GM18507 (cell line): Measurements from ENCODE around the gene SH3GL3.

Experiments
- DNase-seq: peaks from one replicate; pipeline ENCODE4 v3.0.0; 2011; ENCODE audit warnings: low read depth; ENCODE audit not compliant: insufficient read length; ENCODE audit errors: extremely low spot score
- FAIRE-seq: peaks from 2 replicates; lab custom pipeline; 2011; peaks lifted over from hg19 to GRCh38; lab: Jason Lieb, UNC

The SH3GL3 gene

GRCh38 chr15:83446904-83447709, at the start of gene SH3GL3:
Gene SH3GL3 (plus strand): TSS chr15:83447341. CDS start chr15:83447534, 193 bp downstream.
- DNase-seq (no peak), FAIRE-seq (no peak)

- DNase-seq (no peak), FAIRE-seq (no peak)
Measured at GRCh38 chr15:83398626-83399025, 48.5 kb upstream of the SH3GL3 start.

GRCh38 chr15:83404121-83404520, 43.0 kb upstream of the SH3GL3 start:
- FAIRE-seq (no peak), DNase-seq (no peak)

- DNase-seq (no peak), FAIRE-seq (no peak)
Measured at GRCh38 chr15:83410532-83410931, 36.6 kb upstream of the SH3GL3 start.

GRCh38 chr15:83413054-83413719, 34.0 kb upstream of the SH3GL3 start:
- peak; percentile 12 for FAIRE-seq

GRCh38 chr15:83422081-83422480, 25.1 kb upstream of the SH3GL3 start:
- FAIRE-seq (no peak), DNase-seq (no peak)

More at GRCh38 chr15:83413054-83413719, 34.0 kb upstream of the SH3GL3 start:
- DNase-seq = no peak

- DNase-seq (no peak), FAIRE-seq (no peak)
Measured at GRCh38 chr15:83422541-83422940, 24.6 kb upstream of the SH3GL3 start.

- FAIRE-seq = no peak
- no peak for DNase-seq
Measured at GRCh38 chr15:83424101-83424500, 23.0 kb upstream of the SH3GL3 start.

- no peak for FAIRE-seq
- no peak for DNase-seq
Measured at GRCh38 chr15:83430441-83430840, 16.7 kb upstream of the SH3GL3 start.

GRCh38 chr15:83431521-83431920, 15.6 kb upstream of the SH3GL3 start:
- DNase-seq (no peak), FAIRE-seq (no peak)

- FAIRE-seq (no peak), DNase-seq (no peak)
Measured at GRCh38 chr15:83435202-83435601, 11.9 kb upstream of the SH3GL3 start.

GRCh38 chr15:83435782-83436181, 11.4 kb upstream of the SH3GL3 start:
- no peak for FAIRE-seq

GRCh38 chr15:83436513-83437158, 10.5 kb upstream of the SH3GL3 start:
- no peak for DNase-seq
- FAIRE-seq = no peak

More at GRCh38 chr15:83435782-83436181, 11.4 kb upstream of the SH3GL3 start:
- no peak for DNase-seq

- no peak for DNase-seq
- FAIRE-seq = no peak
Measured at GRCh38 chr15:83443076-83443847, 3.9 kb upstream of the SH3GL3 start.

- FAIRE-seq = no peak
- no peak for DNase-seq
Measured at GRCh38 chr15:83444936-83445335, 2.2 kb upstream of the SH3GL3 start.

GRCh38 chr15:83445643-83446042, 1.5 kb upstream of the SH3GL3 start:
- FAIRE-seq = no peak

GRCh38 chr15:83446417-83446816, 724 bp upstream of the SH3GL3 start:
- DNase-seq = no peak
- no peak for FAIRE-seq

More at GRCh38 chr15:83445643-83446042, 1.5 kb upstream of the SH3GL3 start:
- DNase-seq = no peak

GRCh38 chr15:83449250-83449671, 2.1 kb downstream of the SH3GL3 start:
- DNase-seq = no peak
- FAIRE-seq = no peak

- no peak for FAIRE-seq
Measured at GRCh38 chr15:83449937-83450506, 2.9 kb downstream of the SH3GL3 start.

More at GRCh38 chr15:83449937-83450506, 2.9 kb downstream of the SH3GL3 start:
- no peak for DNase-seq
